OCI-M2 (cell line): ENCODE results near the gene CRTAP.
"Not testable (repeated sequence)": the region's sequence is repeated elsewhere in the genome, so short reads cannot be mapped to it uniquely, and the experiment has no call there.

Experiments used
- DNase-seq: peaks from one replicate; lab custom pipeline; 2025; ENCODE audit not compliant: unreplicated experiment; lab: John Stamatoyannopoulos, UW

CRTAP gene

GRCh38 chr3:33139006-33139623, 25.3 kb downstream of the CRTAP start:
- DNase-seq = not testable (repeated sequence)

GRCh38 chr3:33139996-33140395, 26.2 kb downstream of the CRTAP start:
- DNase-seq = no peak

GRCh38 chr3:33141006-33141405, 27.2 kb downstream of the CRTAP start:
- DNase-seq = no peak

- no peak for DNase-seq
Measured at GRCh38 chr3:33144433-33144832, 30.6 kb downstream of the CRTAP start.

GRCh38 chr3:33145221-33145900, 31.5 kb downstream of the CRTAP start:
- no peak for DNase-seq

GRCh38 chr3:33145901-33146580, 32.2 kb downstream of the CRTAP start:
- DNase-seq = no peak

- DNase-seq = no peak
Measured at GRCh38 chr3:33146791-33147445, 33.1 kb downstream of the CRTAP start.

- no peak for DNase-seq
Measured at GRCh38 chr3:33149342-33149741, 35.5 kb downstream of the CRTAP start.

GRCh38 chr3:33152363-33153360, 38.8 kb downstream of the CRTAP start:
- no peak for DNase-seq

GRCh38 chr3:33153782-33154181, 40.0 kb downstream of the CRTAP start:
- no peak for DNase-seq

- no peak for DNase-seq
Measured at GRCh38 chr3:33155301-33155700, 41.5 kb downstream of the CRTAP start.

- no peak for DNase-seq
Measured at GRCh38 chr3:33159234-33159633, 45.4 kb downstream of the CRTAP start.

- no peak for DNase-seq
Measured at GRCh38 chr3:33159981-33160380, 46.2 kb downstream of the CRTAP start.

- DNase-seq = not testable (repeated sequence)
Measured at GRCh38 chr3:33162621-33163020, 48.8 kb downstream of the CRTAP start.

GRCh38 chr3:33165372-33165771, 51.6 kb downstream of the CRTAP start:
- DNase-seq = no peak

- no peak for DNase-seq
Measured at GRCh38 chr3:33166095-33166494, 52.3 kb downstream of the CRTAP start.

- no peak for DNase-seq
Measured at GRCh38 chr3:33167284-33167683, 53.5 kb downstream of the CRTAP start.

GRCh38 chr3:33167716-33168336, 54.0 kb downstream of the CRTAP start:
- no peak for DNase-seq

- no peak for DNase-seq
Measured at GRCh38 chr3:33170531-33170930, 56.7 kb downstream of the CRTAP start.

GRCh38 chr3:33171580-33171979, 57.8 kb downstream of the CRTAP start:
- no peak for DNase-seq
